ENCODE measurements around the gene IGLL1. TPM values are rescaled to one million over a fixed set of nuclear protein-coding genes. Genes with fewer than 3 reads are reported as not detected.
"Not testable (repeated sequence)": the region's sequence is repeated elsewhere in the genome, so short reads cannot be mapped to it uniquely, and the experiment has no call there.

The IGLL1 gene
- total RNA-seq (2014; rRNA removed; shearing (Covaris generic); ENCODE audit: low replicate concordance) = not detected in 2 replicates

DNA sequence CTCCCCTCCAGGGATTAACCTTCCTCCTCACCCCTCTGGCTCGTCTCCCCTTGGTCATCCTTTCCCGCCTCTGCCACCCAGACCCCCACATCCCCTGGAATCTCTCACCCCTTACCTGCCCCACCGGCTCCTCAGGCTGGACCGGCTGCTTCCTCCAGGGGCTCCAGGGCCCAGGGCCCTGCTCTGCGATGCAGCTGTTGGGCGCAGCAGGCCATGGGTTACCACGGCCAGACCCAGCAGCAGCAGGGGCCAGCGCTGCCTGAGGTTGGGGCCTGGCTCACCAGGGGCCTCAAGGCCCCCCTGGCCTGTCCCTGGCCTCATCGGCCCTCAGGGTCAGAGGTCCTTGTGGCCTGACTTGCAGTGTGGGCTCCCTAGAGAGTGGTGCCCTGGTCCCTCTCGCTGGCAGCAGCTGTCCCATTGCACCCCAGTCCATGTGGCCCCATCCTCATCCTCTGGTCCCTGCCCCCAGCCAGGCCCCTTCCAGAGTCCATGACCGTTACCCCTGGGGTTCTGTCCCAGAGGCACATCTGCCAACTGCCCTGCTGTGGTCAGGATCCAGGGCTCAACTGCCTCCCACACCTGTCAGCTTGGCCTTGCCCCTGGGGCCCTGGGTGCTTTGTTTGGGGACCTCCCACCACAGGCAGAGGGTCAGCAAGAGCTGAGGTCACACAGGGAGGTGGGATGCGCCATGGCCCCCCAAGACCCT is at the start of gene IGLL1:
Gene IGLL1, minus strand, starts transcription at position 421 of the 706 bp plus-strand sequence. Its CDS starts 100 bp downstream, at position 321.
- no peaks in the 10 kb centered on the region for H3K36me3 ChIP-seq
- DNase-seq = no peak
- no peaks in the 10 kb centered on the region for H3K27me3 ChIP-seq
- no peaks in the 10 kb centered on the region for H3K9me3 ChIP-seq
- no peak within 1 kb of the TSS for H3K4me3 ChIP-seq

DNA sequence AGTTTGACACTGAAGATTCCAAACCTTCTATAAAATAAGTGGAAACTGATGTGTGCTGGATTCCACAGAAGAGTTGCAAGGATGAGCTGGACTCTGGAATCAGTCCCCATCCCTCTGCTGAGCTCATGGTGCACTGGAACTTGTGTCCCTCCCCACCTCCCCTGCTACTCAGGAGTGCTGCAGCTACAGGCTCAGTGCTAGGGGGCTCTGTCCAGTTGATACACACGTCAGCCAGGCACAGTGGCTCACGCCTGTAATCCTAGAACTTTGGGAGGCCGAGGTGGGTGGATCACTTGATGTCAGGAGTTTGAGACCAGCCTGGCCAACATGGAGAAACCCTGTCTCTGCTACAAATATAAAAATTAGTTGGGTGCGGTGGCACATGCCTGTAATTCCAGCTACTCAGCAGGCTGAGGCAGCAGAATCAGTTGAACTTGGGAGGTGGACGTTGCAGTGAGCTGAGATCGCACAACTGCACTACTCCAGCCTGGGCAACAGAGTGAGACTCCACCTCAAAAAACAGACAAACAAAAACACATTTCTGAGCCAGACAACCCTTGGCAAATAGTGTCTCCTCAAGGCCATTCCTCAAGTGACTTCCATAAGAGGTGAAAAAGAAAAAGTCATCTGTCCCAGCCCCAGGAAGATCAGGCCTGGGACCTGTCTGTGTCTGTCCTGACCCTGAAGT is 48.1 kb upstream of the IGLL1 start:
- H3K4me3 ChIP-seq, DNase-seq, H3K27me3 ChIP-seq, H3K36me3 ChIP-seq, H3K9me3 ChIP-seq: not testable (repeated sequence)

DNA sequence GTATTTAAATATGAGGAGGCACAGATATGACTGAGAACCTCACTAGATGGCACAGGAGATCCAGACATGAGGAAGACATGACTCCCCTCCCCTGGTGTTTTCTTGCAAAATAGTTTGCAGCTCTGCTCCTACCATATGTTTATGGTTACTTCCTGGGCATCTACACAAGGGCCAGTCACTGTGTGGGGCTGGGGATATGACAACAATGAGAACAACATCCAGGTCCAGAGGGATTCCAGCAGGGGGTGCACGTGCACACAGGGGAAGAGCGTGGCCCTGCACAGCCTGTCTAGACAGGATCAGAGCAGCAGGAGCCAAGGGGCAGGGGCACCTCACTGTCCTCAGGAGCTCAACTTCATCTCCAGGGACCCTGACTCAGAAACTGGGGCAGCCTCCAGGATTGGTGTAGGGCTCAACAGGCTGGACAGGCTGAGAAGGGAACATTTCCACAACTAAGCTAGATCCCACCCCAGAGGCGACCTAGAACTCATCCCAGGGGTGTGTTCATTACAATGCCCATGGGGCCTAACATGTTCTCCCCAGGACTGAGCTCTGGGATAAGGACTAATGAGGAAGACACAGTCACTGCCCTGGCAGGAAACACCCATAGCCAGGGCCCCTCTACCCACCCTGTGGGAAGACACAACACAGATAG is 47.4 kb upstream of the IGLL1 start:
- H3K4me3 ChIP-seq, H3K36me3 ChIP-seq, H3K9me3 ChIP-seq, H3K27me3 ChIP-seq, DNase-seq: not testable (repeated sequence)

DNA sequence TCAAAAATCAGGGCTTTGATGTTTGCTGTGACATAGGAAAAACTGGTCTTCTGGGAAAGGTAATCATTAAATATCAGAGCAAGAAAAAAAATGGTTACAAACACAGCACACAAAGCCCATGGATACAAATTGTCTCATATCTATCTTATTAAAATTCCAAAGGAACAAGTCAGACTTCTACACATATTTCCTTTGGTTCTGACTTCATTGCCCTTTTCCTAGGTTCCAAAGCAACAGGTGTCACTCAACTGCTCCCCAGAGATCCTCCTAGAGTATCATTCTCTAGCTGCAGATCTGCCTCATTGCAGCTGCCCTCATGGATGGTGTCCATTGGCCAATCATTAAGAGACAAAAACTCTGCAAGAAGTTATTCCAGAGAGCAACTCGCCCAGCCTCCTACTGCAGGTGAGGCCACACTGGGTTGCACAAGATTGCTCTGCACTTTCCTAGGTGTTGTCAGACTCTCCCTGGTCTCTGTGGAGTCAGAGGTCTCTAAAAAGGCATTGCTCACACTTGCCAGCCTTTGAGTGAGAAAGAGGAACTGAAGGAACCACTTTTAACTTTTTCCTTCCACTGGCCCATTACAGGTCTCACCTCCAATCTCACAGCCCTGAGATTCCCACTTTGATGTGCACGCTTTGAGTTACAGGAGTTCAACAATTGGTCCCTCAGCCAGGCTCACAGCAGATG is 46.3 kb upstream of the IGLL1 start:
- H3K27me3 ChIP-seq = no peaks in the 10 kb centered on the region
- DNase-seq = no peak
- no peaks in the 10 kb centered on the region for H3K9me3 ChIP-seq
- H3K36me3 ChIP-seq = no peaks in the 10 kb centered on the region
- H3K4me3 ChIP-seq = no peak overlapping the region

DNA sequence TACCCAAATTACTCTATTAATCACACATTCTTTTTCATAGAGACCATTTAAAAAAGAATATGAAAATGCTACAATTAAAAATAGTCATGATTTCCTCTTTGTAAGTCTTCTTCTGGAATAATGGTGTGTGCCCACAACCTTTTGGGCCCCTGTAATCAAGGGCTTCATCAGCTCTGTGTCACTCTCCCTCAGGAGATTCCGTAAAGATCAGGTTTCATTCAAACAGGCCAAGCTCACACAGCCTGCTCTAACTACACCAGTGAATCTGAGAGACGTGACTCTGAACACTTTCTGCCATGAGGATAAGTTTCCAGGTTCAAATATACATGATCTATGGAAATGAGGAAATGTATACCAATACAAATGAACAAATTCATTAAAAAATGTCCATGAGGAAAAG is 42.5 kb upstream of the IGLL1 start:
- no peaks in the 10 kb centered on the region for H3K27me3 ChIP-seq
- no peak overlapping the region for H3K4me3 ChIP-seq
- no peaks in the 10 kb centered on the region for H3K36me3 ChIP-seq
- DNase-seq = no peak
- H3K9me3 ChIP-seq = no peaks in the 10 kb centered on the region

DNA sequence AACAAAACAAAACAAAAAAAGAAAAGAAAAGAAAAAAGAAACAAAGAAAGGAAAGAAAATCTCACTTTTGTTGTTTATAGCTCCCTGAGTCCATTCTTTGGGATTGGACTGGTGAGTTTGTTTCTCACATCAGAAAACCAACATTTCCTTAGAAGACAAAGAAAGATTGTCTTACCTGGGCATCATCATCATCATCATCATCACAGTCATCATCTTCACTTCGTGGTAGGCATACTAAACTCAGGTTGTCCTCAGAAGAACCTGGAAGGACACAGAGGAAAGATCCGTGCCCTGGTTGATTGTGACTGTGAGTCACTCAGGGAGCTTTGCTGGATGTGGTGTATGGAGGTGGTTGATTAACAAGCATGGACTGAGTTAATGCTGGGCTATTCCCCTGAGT is 41.8 kb upstream of the IGLL1 start:
- not testable (repeated sequence) for DNase-seq, H3K27me3 ChIP-seq, H3K9me3 ChIP-seq, H3K36me3 ChIP-seq, H3K4me3 ChIP-seq

DNA sequence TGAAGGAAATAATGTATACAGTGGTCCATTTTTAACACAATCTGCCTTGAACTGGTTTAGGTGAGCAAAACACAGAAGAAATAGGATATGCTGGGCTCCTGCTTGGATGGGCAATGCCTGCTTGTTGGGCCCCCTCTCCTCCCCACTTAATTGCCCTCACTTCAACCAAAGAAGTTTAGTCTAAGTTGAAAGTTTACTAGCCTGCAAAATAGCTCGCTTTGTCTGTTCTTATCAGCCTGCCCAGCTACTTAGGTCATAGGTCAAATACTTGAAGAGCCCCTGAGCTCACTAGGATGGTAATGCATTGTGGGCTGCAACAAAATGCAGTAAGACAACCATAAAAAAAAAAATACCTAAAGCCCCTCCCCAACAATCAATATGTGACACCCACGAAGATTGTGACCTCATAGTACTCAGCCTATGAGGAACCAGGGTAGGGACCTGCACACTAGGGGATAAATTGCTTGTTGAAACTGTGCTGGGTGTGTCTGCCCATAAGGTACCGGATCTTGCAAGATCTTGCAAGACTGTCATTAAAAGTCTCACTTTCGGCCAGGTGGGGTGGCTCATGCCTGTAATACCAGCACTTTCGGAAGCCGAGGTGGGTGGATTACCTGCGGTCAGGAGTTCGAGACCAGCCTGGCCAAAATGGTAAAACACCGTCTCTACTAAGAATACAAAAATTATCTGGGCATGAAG is 41.1 kb upstream of the IGLL1 start:
- H3K36me3 ChIP-seq = no peaks in the 10 kb centered on the region
- no peak for DNase-seq
- H3K4me3 ChIP-seq = no peak overlapping the region
- H3K9me3 ChIP-seq = no peaks in the 10 kb centered on the region
- no peaks in the 10 kb centered on the region for H3K27me3 ChIP-seq

DNA sequence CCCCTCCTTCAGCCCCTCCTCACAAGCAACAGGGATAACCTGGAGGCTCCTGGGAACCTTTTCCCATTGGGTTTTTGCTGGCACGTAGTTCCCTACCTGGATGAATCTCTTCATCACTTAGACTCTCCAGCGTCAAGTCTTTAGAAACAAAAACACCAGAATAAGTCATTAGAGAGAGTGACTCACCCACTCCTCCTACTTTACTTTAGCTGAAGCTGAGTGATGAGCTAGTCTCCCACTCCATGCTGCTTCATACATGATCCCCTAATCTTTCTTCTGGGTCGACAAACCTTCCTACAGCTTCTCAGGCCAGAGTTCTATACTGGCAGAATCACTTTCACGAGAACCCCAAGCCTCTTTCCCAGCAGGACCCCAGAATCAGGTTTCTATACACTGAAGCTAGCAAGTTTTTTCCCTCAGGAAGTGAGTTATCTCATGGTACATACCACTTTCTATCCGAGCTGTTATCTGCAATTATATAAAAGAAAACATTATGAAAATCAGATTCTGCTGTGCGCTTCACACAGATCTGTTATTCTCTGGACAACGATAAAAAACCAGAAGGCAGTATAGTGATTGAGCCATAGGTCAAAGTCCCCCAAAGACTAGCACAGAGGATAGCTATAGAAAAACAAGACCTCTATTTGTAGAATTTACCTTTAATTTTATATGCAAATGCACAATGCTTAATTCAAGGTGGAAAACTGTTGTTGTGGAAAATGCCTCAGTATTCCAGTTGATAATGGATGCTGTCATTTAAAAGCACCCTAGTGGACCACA is 33.3 kb upstream of the IGLL1 start:
- Histone ChIP-seq H3K4me3 (no peak overlapping the region), H3K36me3 (no peaks in the 10 kb centered on the region), H3K27me3 (no peaks in the 10 kb centered on the region), H3K9me3 (no peaks in the 10 kb centered on the region)
- DNase-seq = no peak

DNA sequence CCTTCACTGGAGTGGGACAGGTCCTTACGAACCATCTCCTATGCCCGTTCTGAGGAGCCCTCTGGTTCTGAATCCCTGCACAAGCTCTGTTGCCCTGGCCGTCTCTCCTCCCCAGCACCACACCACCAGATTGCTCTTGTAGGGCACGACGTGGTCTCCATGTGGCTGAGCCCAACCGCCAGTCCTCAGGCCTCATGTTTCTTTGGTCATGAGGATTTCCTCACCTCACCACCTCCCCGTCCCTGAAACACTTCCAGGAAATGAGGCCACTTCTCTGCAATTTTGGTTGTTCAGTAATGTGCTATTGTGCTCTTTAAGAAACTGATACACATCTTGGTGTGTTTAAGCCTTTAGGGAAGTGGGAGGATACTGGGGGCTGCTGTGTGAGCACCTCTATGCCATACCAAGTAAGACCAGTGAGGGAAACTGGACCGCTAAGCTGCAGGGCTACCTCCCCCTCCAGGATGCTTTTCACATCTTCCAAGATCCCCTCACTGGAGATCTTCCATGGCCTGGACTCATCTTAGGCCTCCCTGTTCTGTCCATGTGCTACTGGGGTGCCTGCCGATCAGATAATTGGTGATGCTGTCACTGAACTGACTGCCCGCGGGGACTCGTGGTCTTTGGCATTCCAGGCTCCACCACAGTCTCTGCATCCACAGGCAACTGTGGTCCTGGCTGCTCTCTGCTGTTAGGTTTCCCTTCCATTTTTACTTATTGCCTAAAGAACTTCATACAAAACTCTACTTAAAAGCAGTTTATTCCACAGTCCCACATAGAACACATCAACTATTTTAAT is 30.1 kb upstream of the IGLL1 start:
- Histone ChIP-seq H3K9me3 (no peaks in the 10 kb centered on the region), H3K27me3 (no peaks in the 10 kb centered on the region), H3K36me3 (no peaks in the 10 kb centered on the region), H3K4me3 (no peak overlapping the region)
- DNase-seq = no peak

DNA sequence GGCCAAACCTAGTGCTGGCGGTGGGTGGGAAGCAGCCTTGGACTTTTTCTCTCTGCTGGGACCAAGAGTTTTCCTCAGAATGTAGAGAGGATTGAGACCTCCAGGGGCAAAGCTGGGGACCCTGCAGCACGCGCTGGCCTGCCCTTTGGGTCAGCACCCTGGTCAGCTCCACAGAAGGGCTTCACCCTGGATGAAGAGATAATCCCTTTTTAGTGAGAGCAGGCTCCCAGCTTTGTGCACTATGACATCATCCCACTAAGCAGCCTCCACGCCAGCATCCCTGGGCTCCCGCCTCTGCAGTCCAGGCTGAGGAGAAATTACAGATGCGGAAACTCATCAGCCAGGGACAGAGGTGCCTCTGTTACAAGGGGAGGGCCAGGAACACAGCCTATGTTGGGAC is 28.5 kb upstream of the IGLL1 start:
- no peak for DNase-seq

DNA sequence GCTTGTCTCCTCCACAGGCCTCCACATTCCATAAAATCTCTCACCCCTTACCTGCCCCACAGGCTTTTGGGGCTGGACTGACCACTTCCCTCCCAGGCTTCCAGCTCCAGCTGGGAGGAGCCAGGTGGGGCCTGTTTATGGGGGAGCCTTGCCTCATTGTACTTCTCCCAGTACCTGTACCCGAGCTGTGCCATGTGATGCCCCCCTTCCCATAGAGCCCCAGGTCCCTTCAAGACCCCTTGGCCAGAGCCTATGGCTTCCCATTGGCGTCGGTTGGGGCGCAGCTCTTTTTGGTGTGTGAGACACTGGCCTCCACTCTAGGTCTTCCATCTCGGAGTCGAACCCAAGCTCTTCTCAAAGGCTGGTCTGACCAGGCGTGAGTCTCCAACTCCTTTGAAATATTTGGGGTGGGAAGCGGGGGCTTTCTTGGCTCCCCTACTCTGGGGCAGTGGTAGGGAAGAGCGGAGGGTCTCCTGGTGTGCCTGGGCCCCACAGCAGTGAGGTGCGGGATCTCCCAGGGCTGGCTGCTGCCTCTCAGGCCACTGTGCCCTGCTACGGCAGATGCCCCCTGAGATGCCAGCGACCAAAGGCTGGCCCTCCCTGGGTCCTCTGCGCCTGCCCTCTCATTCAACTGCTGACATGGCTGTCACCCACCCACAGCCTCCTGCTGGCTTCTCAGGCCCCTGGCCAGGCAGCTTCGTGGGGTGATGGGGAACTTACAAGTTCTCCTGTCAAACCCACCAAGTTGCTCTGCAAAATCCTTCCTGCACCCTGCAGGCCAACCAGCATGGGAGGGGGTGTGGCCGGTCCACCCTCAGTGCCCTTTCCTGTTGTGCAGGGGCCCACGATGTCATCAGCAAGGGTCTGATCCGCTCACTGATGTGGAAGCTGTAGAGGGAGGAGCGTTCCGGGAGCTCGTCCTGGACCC is 26.4 kb upstream of the IGLL1 start:
- Histone ChIP-seq H3K9me3 (no peaks in the 10 kb centered on the region), H3K4me3 (no peak overlapping the region), H3K27me3 (no peaks in the 10 kb centered on the region), H3K36me3 (no peaks in the 10 kb centered on the region)
- DNase-seq = no peak

More for the DNA sequence above, 28.5 kb upstream of the IGLL1 start:
- Histone ChIP-seq H3K4me3 (no peak overlapping the region), H3K9me3 (no peaks in the 10 kb centered on the region), H3K27me3 (no peaks in the 10 kb centered on the region), H3K36me3 (no peaks in the 10 kb centered on the region)

DNA sequence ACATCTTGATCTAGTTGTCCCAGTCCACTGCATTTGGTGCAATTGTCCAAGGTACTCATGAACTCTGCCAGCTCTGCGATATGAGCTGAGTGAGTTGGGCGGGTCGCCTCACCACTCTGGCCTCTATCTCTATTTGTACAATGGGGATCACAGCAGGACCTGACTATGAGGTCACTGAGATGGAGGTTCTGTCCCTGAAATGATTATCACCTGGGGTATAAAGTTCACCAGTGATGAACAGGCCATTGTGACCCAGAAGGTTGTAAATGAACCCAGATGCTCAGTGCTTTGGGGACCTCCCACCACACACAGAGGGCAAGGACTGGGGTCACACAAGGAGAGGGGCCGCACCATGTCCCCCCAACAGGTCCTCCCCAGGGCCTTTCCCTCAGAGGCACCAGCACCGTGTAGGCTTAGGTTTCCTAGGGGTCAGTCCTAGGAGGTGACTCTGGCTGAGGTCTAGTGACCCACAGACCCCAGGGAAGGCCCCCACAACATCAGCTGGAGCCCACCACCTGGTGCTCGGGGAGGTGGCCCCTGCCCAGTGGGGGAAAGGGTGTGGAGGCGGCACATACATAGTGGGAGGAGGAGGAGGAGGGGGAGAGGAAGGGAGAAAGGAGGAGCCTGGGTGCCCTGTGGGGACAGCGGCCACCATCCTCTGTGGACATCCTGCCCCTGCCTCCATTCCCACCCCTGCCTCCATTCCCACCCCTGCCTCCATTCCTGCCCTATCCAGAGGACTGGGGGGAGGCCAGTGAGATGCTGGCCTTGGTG is 25.0 kb upstream of the IGLL1 start:
- H3K27me3 ChIP-seq = no peaks in the 10 kb centered on the region
- H3K36me3 ChIP-seq = no peaks in the 10 kb centered on the region
- no peaks in the 10 kb centered on the region for H3K9me3 ChIP-seq
- no peak overlapping the region for H3K4me3 ChIP-seq
- DNase-seq = no peak

DNA sequence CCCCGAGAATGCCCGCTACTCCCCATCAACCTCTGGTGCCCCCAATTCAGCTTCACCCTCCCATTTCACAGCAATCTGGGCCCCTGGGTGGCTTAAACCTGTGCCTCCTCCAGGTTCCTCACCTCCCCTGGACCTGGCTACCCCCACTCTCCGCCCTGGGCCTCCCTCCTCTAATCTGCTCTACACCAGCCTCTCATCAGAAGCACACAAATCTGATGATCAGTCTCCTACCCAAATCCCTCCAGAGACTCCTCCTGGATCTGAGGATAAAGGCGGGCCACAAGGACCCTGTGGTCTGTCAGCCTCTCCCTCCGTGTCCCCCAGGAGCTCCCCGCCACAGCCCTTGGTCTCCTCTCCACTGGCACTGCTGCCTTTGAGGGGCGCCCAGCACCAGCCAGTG is 23.2 kb upstream of the IGLL1 start:
- no peaks in the 10 kb centered on the region for H3K9me3 ChIP-seq
- H3K27me3 ChIP-seq = no peaks in the 10 kb centered on the region
- no peak overlapping the region for H3K4me3 ChIP-seq
- no peaks in the 10 kb centered on the region for H3K36me3 ChIP-seq
- no peak for DNase-seq

Data from MG63 (cell line).